Measurements from ENCODE around the gene TSEN34.
A peak's percentile ranks its signal among the peaks of the same experiment; 100 is the strongest.
"Not testable (repeated sequence)": the region's sequence is repeated elsewhere in the genome, so short reads cannot be mapped to it uniquely, and the experiment has no call there.

Gene TSEN34

DNA sequence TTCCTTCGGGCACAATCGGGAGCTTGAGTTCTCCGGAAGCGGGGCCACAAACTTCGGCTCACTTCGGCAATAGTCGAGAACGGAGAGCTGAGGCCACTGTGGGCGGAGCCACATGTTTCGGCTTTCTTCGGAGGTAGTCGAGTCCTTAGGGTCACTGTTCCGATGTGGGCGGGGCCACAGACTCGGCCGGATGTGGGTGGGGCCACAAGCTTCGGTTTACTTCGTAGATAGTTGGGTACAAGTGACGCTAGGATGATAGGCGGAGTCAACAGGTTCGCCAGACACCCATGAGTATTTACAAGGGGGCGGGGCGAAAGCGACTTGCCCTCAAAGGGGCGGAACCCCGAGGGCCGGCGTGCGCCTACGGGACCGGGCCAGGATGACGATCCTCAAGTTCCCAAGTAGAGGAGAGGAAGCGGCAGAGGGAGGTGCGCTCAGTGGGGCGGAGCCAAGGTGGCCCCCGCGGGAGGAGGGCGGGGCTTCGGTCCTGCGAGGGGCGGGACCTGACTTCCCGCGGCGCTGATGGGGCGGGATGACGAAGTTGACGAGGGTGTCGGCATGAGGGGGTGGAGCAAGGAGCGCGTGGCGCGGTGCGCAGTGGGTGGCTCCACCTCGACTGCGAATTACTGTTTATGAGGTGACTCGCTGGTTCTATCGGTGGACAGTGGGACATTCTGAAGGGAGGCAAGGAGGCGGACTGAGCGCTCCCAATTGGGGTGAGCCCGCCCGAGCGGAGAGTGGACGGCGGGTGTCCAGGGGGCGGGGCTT, 1.2 kb upstream of the TSEN34 start:
- Histone ChIP-seq H3K9me3 (ENCODE audit: control insufficient read depth, low read length) (no peaks in the 10 kb centered on the region), H3K36me3 (ENCODE audit: control insufficient read depth, insufficient read depth, low read length, severe bottlenecking) (peaks cover 10% of the 10 kb centered on the region), H3K4me3 (ENCODE audit: low read length) (peak overlapping the region; percentile 91), H3K4me1 (ENCODE audit: control insufficient read depth, insufficient read depth, low read length) (peaks cover 18% of the 10 kb centered on the region), H3K9ac (ENCODE audit: low read length) (peak overlapping the region; percentile 96), H3K27me3 (replicated peaks; ENCODE audit: control insufficient read depth, insufficient read depth, low read length) (no peaks in the 10 kb centered on the region)
- DNase-seq (ENCODE audit: low read depth) = peak; percentile 100

- Histone ChIP-seq H3K9me3 (ENCODE audit: control insufficient read depth, low read length) (no peaks in the 10 kb centered on the region), H3K4me3 (ENCODE audit: low read length) (peak overlapping the region; percentile 91), H3K4me1 (ENCODE audit: control insufficient read depth, insufficient read depth, low read length) (peaks cover 18% of the 10 kb centered on the region), H3K9ac (ENCODE audit: low read length) (peak overlapping the region; percentile 96), H3K36me3 (ENCODE audit: control insufficient read depth, insufficient read depth, low read length, severe bottlenecking) (peaks cover 11% of the 10 kb centered on the region), H3K27me3 (replicated peaks; ENCODE audit: control insufficient read depth, insufficient read depth, low read length) (no peaks in the 10 kb centered on the region)
- DNase-seq (ENCODE audit: low read depth) = peak; percentile 100
Measured at GRCh38 chr19:54190503-54191010, 551 bp upstream of the TSEN34 start.

DNA sequence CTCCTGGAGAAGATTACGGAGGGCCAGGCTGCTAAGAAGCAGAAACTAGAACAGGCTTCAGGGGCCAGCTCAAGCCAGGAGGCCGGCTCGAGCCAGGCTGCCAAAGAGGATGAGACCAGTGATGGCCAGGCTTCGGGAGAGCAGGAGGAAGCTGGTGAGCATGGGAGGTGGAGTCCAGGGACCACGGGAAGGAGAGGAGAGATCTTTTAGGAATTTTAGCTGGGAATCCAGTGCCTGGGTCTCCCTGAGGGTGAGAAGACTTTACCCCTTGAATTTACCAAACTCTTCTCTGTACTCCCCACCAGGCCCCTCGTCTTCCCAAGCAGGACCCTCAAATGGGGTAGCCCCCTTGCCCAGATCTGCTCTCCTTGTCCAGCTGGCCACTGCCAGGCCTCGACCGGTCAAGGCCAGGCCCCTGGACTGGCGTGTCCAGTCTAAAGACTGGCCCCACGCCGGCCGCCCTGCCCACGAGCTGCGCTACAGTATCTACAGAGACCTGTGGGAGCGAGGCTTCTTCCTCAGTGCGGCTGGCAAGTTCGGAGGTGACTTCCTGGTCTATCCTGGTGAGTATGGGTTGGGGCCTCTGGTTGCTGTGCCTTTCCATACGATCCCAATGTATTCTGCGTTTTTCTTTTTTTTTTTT, 824 bp downstream of the TSEN34 start:
- Histone ChIP-seq H3K9me3 (ENCODE audit: control insufficient read depth, low read length) (no peaks in the 10 kb centered on the region), H3K27me3 (replicated peaks; ENCODE audit: control insufficient read depth, insufficient read depth, low read length) (no peaks in the 10 kb centered on the region), H3K4me1 (ENCODE audit: control insufficient read depth, insufficient read depth, low read length) (peaks cover 18% of the 10 kb centered on the region), H3K9ac (ENCODE audit: low read length) (peak overlapping the region; percentile 96), H3K36me3 (ENCODE audit: control insufficient read depth, insufficient read depth, low read length, severe bottlenecking) (peaks cover 13% of the 10 kb centered on the region), H3K4me3 (ENCODE audit: low read length) (peak overlapping the region; percentile 91)
- no peak for DNase-seq (ENCODE audit: low read depth)

GRCh38 chr19:54193011-54193410, 1.9 kb downstream of the TSEN34 start:
- peaks cover 13% of the 10 kb centered on the region for H3K36me3 ChIP-seq (ENCODE audit: control insufficient read depth, insufficient read depth, low read length, severe bottlenecking)
- H3K9me3 ChIP-seq (ENCODE audit: control insufficient read depth, low read length) = no peaks in the 10 kb centered on the region
- no peak overlapping the region for H3K4me3 ChIP-seq (ENCODE audit: low read length)
- no peaks in the 10 kb centered on the region for H3K27me3 ChIP-seq (replicated peaks; ENCODE audit: control insufficient read depth, insufficient read depth, low read length)
- H3K9ac ChIP-seq (ENCODE audit: low read length) = peak overlapping the region; percentile 25
- no peak for DNase-seq (ENCODE audit: low read depth)
- peaks cover 17% of the 10 kb centered on the region for H3K4me1 ChIP-seq (ENCODE audit: control insufficient read depth, insufficient read depth, low read length)

DNA sequence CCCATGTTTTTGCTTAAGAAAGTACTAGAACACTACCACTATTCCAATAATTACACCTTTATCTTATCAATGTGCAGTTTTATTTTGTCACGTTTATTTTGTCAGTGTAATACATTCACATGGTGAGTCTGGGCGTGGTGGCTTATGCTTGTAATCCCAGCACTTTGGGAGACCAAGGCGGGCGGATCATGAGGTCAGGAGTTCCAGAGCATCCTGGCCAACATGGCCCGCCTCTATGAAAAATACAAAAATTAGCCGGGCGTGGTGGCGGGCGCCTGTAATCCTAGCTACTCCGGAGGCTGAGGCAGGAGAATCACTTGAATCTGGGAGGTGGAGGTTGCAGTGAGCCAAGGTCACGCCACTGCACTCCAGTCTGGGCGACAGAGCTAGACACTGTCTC, 3.4 kb downstream of the TSEN34 start:
- not testable (repeated sequence) for H3K4me3 ChIP-seq (ENCODE audit: low read length); H3K27me3 ChIP-seq (replicated peaks; ENCODE audit: control insufficient read depth, insufficient read depth, low read length); DNase-seq (ENCODE audit: low read depth); H3K4me1 ChIP-seq (ENCODE audit: control insufficient read depth, insufficient read depth, low read length); H3K9me3 ChIP-seq (ENCODE audit: control insufficient read depth, low read length)
- Histone ChIP-seq H3K9ac (ENCODE audit: low read length) (peak overlapping the region; percentile 29), H3K36me3 (ENCODE audit: control insufficient read depth, insufficient read depth, low read length, severe bottlenecking) (peaks cover 13% of the 10 kb centered on the region)

DNA sequence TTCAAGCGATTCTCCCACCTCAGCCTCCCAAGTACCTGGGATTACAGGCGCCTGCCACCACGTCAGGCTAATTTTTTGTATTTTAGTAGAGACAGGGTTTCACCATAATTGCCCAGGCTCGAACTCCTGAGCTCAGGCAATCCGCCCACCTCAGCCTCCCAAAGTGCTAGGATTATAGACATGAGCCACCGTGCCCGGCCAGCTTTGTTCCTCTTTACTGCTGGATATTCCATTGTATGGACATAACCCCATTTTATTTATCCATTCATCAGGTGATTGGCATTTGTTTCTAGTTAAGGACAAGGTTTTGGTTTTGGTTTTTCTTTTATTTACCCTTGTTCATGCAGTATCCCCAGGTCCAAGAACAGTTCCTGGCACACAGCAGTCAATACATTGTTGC, 5.4 kb downstream of the TSEN34 start:
- Histone ChIP-seq H3K27me3 (replicated peaks; ENCODE audit: control insufficient read depth, insufficient read depth, low read length) (no peaks in the 10 kb centered on the region), H3K36me3 (ENCODE audit: control insufficient read depth, insufficient read depth, low read length, severe bottlenecking) (peaks cover 14% of the 10 kb centered on the region), H3K4me3 (ENCODE audit: low read length) (no peak overlapping the region), H3K4me1 (ENCODE audit: control insufficient read depth, insufficient read depth, low read length) (peaks cover 10% of the 10 kb centered on the region), H3K9ac (ENCODE audit: low read length) (no peak overlapping the region), H3K9me3 (ENCODE audit: control insufficient read depth, low read length) (no peaks in the 10 kb centered on the region)
- no peak for DNase-seq (ENCODE audit: low read depth)

GRCh38 chr19:54197121-54197520, 6.0 kb downstream of the TSEN34 start:
- no peak for DNase-seq (ENCODE audit: low read depth)
- no peaks in the 10 kb centered on the region for H3K27me3 ChIP-seq (replicated peaks; ENCODE audit: control insufficient read depth, insufficient read depth, low read length)
- H3K9ac ChIP-seq (ENCODE audit: low read length) = no peak overlapping the region
- no peak overlapping the region for H3K4me3 ChIP-seq (ENCODE audit: low read length)
- H3K4me1 ChIP-seq (ENCODE audit: control insufficient read depth, insufficient read depth, low read length) = peaks cover 11% of the 10 kb centered on the region
- peaks cover 20% of the 10 kb centered on the region for H3K36me3 ChIP-seq (ENCODE audit: control insufficient read depth, insufficient read depth, low read length, severe bottlenecking)
- no peaks in the 10 kb centered on the region for H3K9me3 ChIP-seq (ENCODE audit: control insufficient read depth, low read length)

DNA sequence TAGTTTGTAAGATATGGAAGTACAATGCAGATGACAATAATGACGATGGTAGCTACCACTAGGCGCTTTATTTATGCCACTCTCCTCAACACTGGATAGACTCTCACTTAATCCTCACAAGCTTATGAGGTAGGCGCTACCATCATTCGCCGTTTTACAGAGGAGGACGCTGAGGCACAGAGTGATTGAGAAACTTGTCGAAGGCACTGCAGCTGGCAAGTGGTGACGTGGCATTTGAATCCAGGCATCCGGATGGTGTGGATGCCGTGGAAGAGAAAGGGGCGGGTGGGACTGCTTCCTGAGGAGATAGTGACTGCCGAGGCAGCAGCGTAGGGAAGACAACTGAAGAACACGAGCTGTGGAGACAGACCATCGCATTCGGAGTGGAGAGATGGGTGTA, 8.3 kb downstream of the TSEN34 start:
- Histone ChIP-seq H3K36me3 (ENCODE audit: control insufficient read depth, insufficient read depth, low read length, severe bottlenecking) (peaks cover 31% of the 10 kb centered on the region), H3K9ac (ENCODE audit: low read length) (peak overlapping the region; percentile 90), H3K4me1 (ENCODE audit: control insufficient read depth, insufficient read depth, low read length) (peaks cover 29% of the 10 kb centered on the region), H3K9me3 (ENCODE audit: control insufficient read depth, low read length) (no peaks in the 10 kb centered on the region), H3K4me3 (ENCODE audit: low read length) (no peak overlapping the region), H3K27me3 (replicated peaks; ENCODE audit: control insufficient read depth, insufficient read depth, low read length) (no peaks in the 10 kb centered on the region)
- DNase-seq (ENCODE audit: low read depth) = no peak

DNA sequence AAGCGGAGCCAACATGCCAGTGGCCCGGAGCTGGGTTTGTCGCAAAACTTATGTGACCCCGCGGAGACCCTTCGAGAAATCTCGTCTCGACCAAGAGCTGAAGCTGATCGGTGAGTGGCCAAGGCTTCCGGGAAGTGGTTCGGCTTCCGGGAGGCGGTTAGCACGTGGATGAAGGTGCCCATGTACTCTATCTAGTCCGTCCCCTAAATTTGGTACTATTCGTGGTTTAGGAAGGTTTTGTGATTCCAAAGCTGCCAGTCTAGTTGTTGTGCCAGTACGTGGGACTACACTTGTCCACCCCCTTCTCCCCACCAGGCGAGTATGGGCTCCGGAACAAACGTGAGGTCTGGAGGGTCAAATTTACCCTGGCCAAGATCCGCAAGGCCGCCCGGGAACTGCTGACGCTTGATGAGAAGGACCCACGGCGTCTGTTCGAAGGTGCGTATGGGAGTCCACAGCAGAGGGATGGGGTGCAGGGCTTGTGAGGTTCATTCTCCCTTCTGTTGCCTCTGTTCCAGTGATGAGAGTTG, 10.1 kb downstream of the TSEN34 start:
- no peaks in the 10 kb centered on the region for H3K27me3 ChIP-seq (replicated peaks; ENCODE audit: control insufficient read depth, insufficient read depth, low read length)
- peaks cover 46% of the 10 kb centered on the region for H3K36me3 ChIP-seq (ENCODE audit: control insufficient read depth, insufficient read depth, low read length, severe bottlenecking)
- DNase-seq (ENCODE audit: low read depth) = no peak
- peak overlapping the region; percentile 90 for H3K9ac ChIP-seq (ENCODE audit: low read length)
- H3K9me3 ChIP-seq (ENCODE audit: control insufficient read depth, low read length) = no peaks in the 10 kb centered on the region
- H3K4me3 ChIP-seq (ENCODE audit: low read length) = peak overlapping the region; percentile 95
- H3K4me1 ChIP-seq (ENCODE audit: control insufficient read depth, insufficient read depth, low read length) = peaks cover 48% of the 10 kb centered on the region

DNA sequence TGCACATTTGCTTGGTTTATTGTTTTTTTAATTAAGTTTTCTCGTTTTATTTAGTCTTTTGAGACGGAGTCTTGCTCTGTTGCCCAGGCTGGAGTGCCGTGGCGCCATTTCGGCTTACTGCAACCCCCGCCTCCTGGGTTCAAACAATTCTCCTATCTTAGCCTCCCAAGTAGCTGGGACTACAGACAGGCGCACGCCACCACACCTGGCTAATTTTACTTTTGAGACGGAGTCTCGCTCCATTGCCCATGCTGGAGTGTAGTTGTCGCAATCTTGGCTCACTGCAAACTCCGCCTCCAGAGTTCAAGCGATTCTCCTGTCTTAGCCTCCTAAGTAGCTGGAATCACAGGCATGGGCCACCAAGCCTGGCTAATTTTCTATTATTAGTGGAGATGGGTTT, 10.9 kb downstream of the TSEN34 start:
- Histone ChIP-seq H3K36me3 (ENCODE audit: control insufficient read depth, insufficient read depth, low read length, severe bottlenecking) (peaks cover 54% of the 10 kb centered on the region), H3K4me3 (ENCODE audit: low read length) (peak overlapping the region; percentile 95), H3K9ac (ENCODE audit: low read length) (peak overlapping the region; percentile 90), H3K27me3 (replicated peaks; ENCODE audit: control insufficient read depth, insufficient read depth, low read length) (no peaks in the 10 kb centered on the region), H3K4me1 (ENCODE audit: control insufficient read depth, insufficient read depth, low read length) (peaks cover 55% of the 10 kb centered on the region), H3K9me3 (ENCODE audit: control insufficient read depth, low read length) (no peaks in the 10 kb centered on the region)
- DNase-seq (ENCODE audit: low read depth) = no peak

GRCh38 chr19:54203151-54203611, 12.1 kb downstream of the TSEN34 start:
- no peaks in the 10 kb centered on the region for H3K9me3 ChIP-seq (ENCODE audit: control insufficient read depth, low read length)
- H3K9ac ChIP-seq (ENCODE audit: low read length) = peak overlapping the region; percentile 90
- no peak for DNase-seq (ENCODE audit: low read depth)
- H3K4me1 ChIP-seq (ENCODE audit: control insufficient read depth, insufficient read depth, low read length) = peaks cover 67% of the 10 kb centered on the region
- H3K36me3 ChIP-seq (ENCODE audit: control insufficient read depth, insufficient read depth, low read length, severe bottlenecking) = peaks cover 66% of the 10 kb centered on the region
- H3K27me3 ChIP-seq (replicated peaks; ENCODE audit: control insufficient read depth, insufficient read depth, low read length) = no peaks in the 10 kb centered on the region
- peak overlapping the region; percentile 95 for H3K4me3 ChIP-seq (ENCODE audit: low read length)

All from adipocyte (in vitro differentiated cells).